K562 (cell line): ENCODE results near the gene GCNT2. TPM values are rescaled to one million over a fixed set of nuclear protein-coding genes. Genes with fewer than 3 reads are reported as not detected.

ENCODE experiments used
- ATAC-seq: fragments of 200-7000 bp; cut with Tn5 transposase; 3 replicates; pipeline ENCODE4 v1.9.1; 2020; ENCODE audit warnings: moderate library complexity
- BruUV-seq: library from RNA; stranded (reverse); fragments of 400-500 nt; replicated peaks from 2 replicates; lab custom pipeline; 2021; lab: Mats Ljungman, UMichigan
- CTCF ChIA-PET: fragments of 300-600 bp; formaldehyde crosslinking; extraction: SDS; loops from one replicate; lab custom pipeline; 2021; ENCODE audit warnings: low intra/inter-chr PET ratio; lab: Yijun Ruan, JAX
- POLR2A ChIA-PET: fragments of 300-600, 350-650 bp; sonication (Branson Sonifier 250); formaldehyde crosslinking; extraction: SDS; loops from one replicate; lab custom pipeline; 2021; ENCODE audit warnings: antibody characterized with exemption, inconsistent platforms; lab: Yijun Ruan, JAX
- DNase-seq, 4 experiments: peaks; one replicate each; pipeline versions ENCODE4 v3.0.0 to v3.0.0-alpha.2; 2011 to 2018; ENCODE audit warnings: low spot score in 3 of 4, mixed read lengths in 3 of 4; ENCODE audit errors: extremely low read depth in 1 of 4
- FAIRE-seq: peaks from 2 replicates; lab custom pipeline; 2011; peaks lifted over from hg19 to GRCh38; lab: Jason Lieb, UNC
- H2AFZ ChIP-seq: 2 replicates; pipeline ENCODE4 v1.6.0; 2011; ENCODE audit warnings: low read depth, low read length, control low read depth, inconsistent platforms
- H3K27ac ChIP-seq: fragments of 200-600 bp; 3 replicates; pipeline ENCODE4 v1.8.0; 2011; ENCODE audit warnings: low read depth, mild to moderate bottlenecking, control low read depth, inconsistent platforms, low read length, moderate library complexity, mixed read lengths; ENCODE audit errors: extremely low read depth
- H3K27me3 ChIP-seq, 2 experiments: fragments of 300-600 bp in 1 of 2; 2 replicates in 1 of 2; 3 replicates in 1 of 2; pipeline versions ENCODE4 v1.6.0 to v1.8.0; 2011; ENCODE audit warnings: inconsistent platforms in 2 of 2, low read length in 2 of 2, mild to moderate bottlenecking in 1 of 2, mixed read lengths in 1 of 2, moderate library complexity in 1 of 2; ENCODE audit not compliant: control insufficient read depth in 2 of 2, insufficient read depth in 2 of 2
- H3K36me3 ChIP-seq: fragments of 300-600 bp; 3 replicates; pipeline ENCODE4 v1.8.0; 2011; ENCODE audit warnings: mild to moderate bottlenecking, low read length, inconsistent platforms; ENCODE audit not compliant: control insufficient read depth, insufficient read depth
- H3K4me1 ChIP-seq, 2 experiments: fragments of 200-600 bp in 1 of 2; replicated peaks in 1 of 2; 2 replicates in 1 of 2; 3 replicates in 1 of 2; pipeline versions ENCODE4 v1.5.1 to v1.8.0; 2011; ENCODE audit warnings: inconsistent platforms in 2 of 2, low read length in 2 of 2, mild to moderate bottlenecking in 1 of 2, mixed read lengths in 1 of 2, moderate library complexity in 1 of 2; ENCODE audit not compliant: control insufficient read depth in 2 of 2, insufficient read depth in 2 of 2
- H3K4me2 ChIP-seq: 2 replicates; pipeline ENCODE4 v1.6.1; 2011; ENCODE audit warnings: low read length, control low read depth, inconsistent platforms, mixed read lengths; ENCODE audit not compliant: insufficient read depth
- H3K4me3 ChIP-seq: fragments of 200-600 bp; sonication (generic), shearing (Covaris generic); 2 replicates; pipeline ENCODE4 v1.5.1; 2016; ENCODE audit warnings: control low read depth, inconsistent platforms
- H3K79me2 ChIP-seq: fragments of 200-600 bp; 3 replicates; pipeline ENCODE4 v1.8.0; 2011; ENCODE audit warnings: low read length, inconsistent platforms; ENCODE audit not compliant: control insufficient read depth, insufficient read depth
- H3K9ac ChIP-seq, 2 experiments: 2 replicates each; pipeline versions ENCODE4 v1.6.0 to v1.6.1; 2011; ENCODE audit warnings: low read depth in 2 of 2, low read length in 2 of 2, control low read depth in 1 of 2, inconsistent platforms in 1 of 2, mild to moderate bottlenecking in 1 of 2, mixed read lengths in 1 of 2; ENCODE audit not compliant: insufficient read depth in 1 of 2
- H3K9me1 ChIP-seq: one replicate; pipeline ENCODE4 v1.6.0; 2011; ENCODE audit warnings: inconsistent platforms, mild to moderate bottlenecking, low read length, moderate library complexity; ENCODE audit not compliant: control insufficient read depth, insufficient read depth
- H3K9me3 ChIP-seq: replicated peaks from 2 replicates; pipeline ENCODE4 v1.5.1; 2011; ENCODE audit warnings: low read depth, low read length, inconsistent platforms; ENCODE audit not compliant: control insufficient read depth, insufficient read depth
- H4K20me1 ChIP-seq: replicated peaks from 2 replicates; pipeline ENCODE4 v1.6.1; 2011; ENCODE audit warnings: low read length, inconsistent platforms, mixed read lengths; ENCODE audit not compliant: control insufficient read depth, insufficient read depth
- ARID2 ChIP-seq: fragments of 450-650 bp; IDR thresholded peaks from 2 replicates; pipeline ENCODE4 v1.6.1; 2017; ENCODE audit warnings: antibody characterized with exemption, mild to moderate bottlenecking
- HNRNPH1 ChIP-seq: fragments of 200-400 bp; formaldehyde crosslinking; optimal IDR thresholded peaks from 2 replicates; pipeline ENCODE3; 2017; ENCODE audit warnings: low read depth, mild to moderate bottlenecking, low read length, moderate library complexity
- KLF10 ChIP-seq: fragments of 250-450 bp; sonication (Bioruptor Pico); IDR thresholded peaks from 2 replicates; pipeline ENCODE4 v1.6.1; 2021; ENCODE audit warnings: matching md5 sums
- MTF1 ChIP-seq: fragments of 250-450 bp; sonication (Bioruptor Pico); IDR thresholded peaks from 2 replicates; pipeline ENCODE4 v1.9.0; 2021; ENCODE audit warnings: moderate library complexity, mild to moderate bottlenecking, inconsistent platforms, borderline replicate concordance
- RBM22 ChIP-seq: fragments of 200-400 bp; formaldehyde crosslinking; IDR thresholded peaks from 2 replicates; pipeline ENCODE4 v1.6.1; 2018; ENCODE audit warnings: low read length, low read depth; ENCODE audit not compliant: poor library complexity, severe bottlenecking
- SREBF2 ChIP-seq: sonication (generic); formaldehyde crosslinking; IDR thresholded peaks from 2 replicates; pipeline ENCODE4 v1.4.0; 2020; ENCODE audit warnings: mild to moderate bottlenecking, missing genetic modification reagents
- ZFX ChIP-seq: sonication (generic); formaldehyde crosslinking; IDR thresholded peaks from 2 replicates; pipeline ENCODE4 v1.8.0; 2022; ENCODE audit warnings: mild to moderate bottlenecking, missing genetic modification reagents, moderate library complexity
- ZNF121 ChIP-seq: sonication (generic); formaldehyde crosslinking; conservative IDR thresholded peaks from 2 replicates; pipeline ENCODE4 v1.8.0; 2022; ENCODE audit warnings: missing genetic modification reagents
- ZNF175 ChIP-seq: fragments of 200-800 bp; sonication (Bioruptor generic); IDR thresholded peaks from 2 replicates; pipeline ENCODE4 v1.6.1; 2016; ENCODE audit warnings: low read depth, mild to moderate bottlenecking, missing genetic modification characterization, missing compliant biosample characterization
- ZNF197 ChIP-seq: fragments of 200-800 bp; sonication (Bioruptor generic); IDR thresholded peaks from 2 replicates; pipeline ENCODE4 v1.6.1; 2016; ENCODE audit warnings: low read depth, missing genetic modification characterization, missing compliant biosample characterization
- ZNF76 ChIP-seq: fragments of 250-450 bp; sonication (Bioruptor Pico); IDR thresholded peaks from 2 replicates; pipeline ENCODE4 v1.4.0; 2020; ENCODE audit warnings: mild to moderate bottlenecking, moderate library complexity, borderline replicate concordance
- WGBS: fragments of 100-300 bp; shearing (Covaris generic); methylation state at CpG from one replicate; pipeline ENCODE4 v1.1.6; 2016; ENCODE audit warnings: low coverage, mixed read lengths; ENCODE audit not compliant: insufficient coverage; ENCODE audit errors: missing lambda C conversion rate; 5-methylcytosine and 5-hydroxymethylcytosine counted together
- in situ Hi-C: fragments of 300-500 bp; cut with MboI; formaldehyde crosslinking; loops from 4 replicates; pipeline ENCODE4 v1.15.0; 2018; ENCODE audit warnings: inconsistent platforms, mixed read lengths
- intact Hi-C: fragments of 100-400 bp; cut with micrococcal nuclease; formaldehyde crosslinking; loops from 2 replicates; pipeline ENCODE4 v1.14.2; 2022
- polyA plus RNA-seq, 8 experiments: library from polyadenylated mRNA; depleted of rRNA in 4 of 8; stranded (reverse) in 5 of 8; unstranded in 3 of 8; fragments of >200 nt; fragmentation: Nextera tagmentation in 2 of 8; fragmentation: Illumina TruSeq in 1 of 8; extraction: Ambion mirVana in 2 of 8; extraction: Trizol in 1 of 8; gene quantifications; 2 replicates each; pipeline versions ENCODE4 v1.2.1 to v1.2.3, GENCODE V29; 2011 to 2014; ENCODE audit warnings: inconsistent platforms in 1 of 8, missing spikeins in 1 of 8
- total RNA-seq, 7 experiments: library from RNA; depleted of rRNA in 6 of 7; stranded (reverse); fragments of >200 nt in 6 of 7; fragmentation: Illumina TruSeq in 2 of 7; extraction: Trizol in 2 of 7; gene quantifications; 2 replicates each; pipeline versions ENCODE4 v1.2.1 to v1.2.3, GENCODE V29; 2011 to 2021; ENCODE audit warnings: low replicate concordance in 1 of 7
- TF ChIP-seq, protein P1 (sequence below): fragments of 450-650 bp; formaldehyde crosslinking; IDR thresholded peaks from 2 replicates; pipeline ENCODE4 v1.4.0; 2022; ENCODE audit warnings: missing genetic modification characterization
- TF ChIP-seq, protein P2 (sequence below): IDR thresholded peaks from 2 replicates; pipeline ENCODE4 v1.6.1; 2014; ENCODE audit warnings: antibody characterized with exemption

GCNT2 gene
- total and polyA plus RNA-seq, 9 of the 15 experiments (the other 6 are each of a cell fraction or from before 2014, with no cell fraction given) = 0.78 to 2.6 (median 1.6) TPM

DNA sequence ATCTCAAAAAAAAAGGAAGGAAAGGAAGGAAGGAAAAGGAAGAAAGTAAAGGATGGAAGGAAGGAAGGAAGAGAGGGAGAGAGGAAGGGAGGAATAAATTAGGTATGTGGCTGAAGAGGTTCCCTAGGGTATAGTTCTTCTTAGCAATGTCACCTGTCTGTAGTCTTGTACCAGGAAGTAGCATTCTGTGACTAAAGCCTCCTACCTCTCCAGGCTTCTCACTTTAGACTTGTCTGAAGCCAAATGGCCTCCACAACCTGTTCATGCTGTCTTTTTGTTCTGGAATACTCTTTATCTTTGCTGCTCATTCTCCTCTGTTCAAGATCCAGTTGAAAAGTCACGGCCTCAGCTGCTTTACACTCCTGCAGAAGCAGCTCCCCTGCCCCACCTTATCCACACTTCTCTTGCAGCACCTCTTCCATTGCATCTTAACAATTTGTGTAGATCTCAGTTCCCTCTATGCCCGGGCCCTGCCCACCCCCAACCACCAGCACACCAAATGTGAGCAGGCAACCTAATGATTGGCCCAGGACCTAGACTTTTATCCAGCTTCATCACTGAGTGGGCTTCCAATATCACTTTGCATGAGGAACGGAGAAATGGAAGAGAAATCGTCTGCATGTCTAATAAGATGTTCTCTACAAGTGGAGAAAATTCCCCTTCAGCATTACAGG is 19.1 kb downstream of the GCNT2 start:
- no peak overlapping the region for H3K27ac ChIP-seq
- no peaks in the 10 kb centered on the region for H3K9me1 ChIP-seq
- no TSS peak for BruUV-seq
- ChIA-PET POLR2A (no interaction called here), CTCF (no interaction called here)
- H3K9me3 ChIP-seq = no peaks in the 10 kb centered on the region
- no peak overlapping the region for H3K9ac ChIP-seq
- 13% methylated on average over 4 of the region's 4 CpGs for WGBS
- no peaks in the 10 kb centered on the region for H3K79me2 ChIP-seq
- no peaks in the 10 kb centered on the region for H3K4me1 ChIP-seq
- intact Hi-C loops (no loop called here), in situ Hi-C loops (no loop called here)
- no peak for ATAC-seq
- no peak overlapping the region for H3K4me3 ChIP-seq
- no peak for DNase-seq
- H2AFZ ChIP-seq = no peak overlapping the region
- H3K36me3 ChIP-seq = no peaks in the 10 kb centered on the region
- no peaks in the 10 kb centered on the region for H4K20me1 ChIP-seq
- TF ChIP-seq KLF10 (CRISPR knock-in tag) = no peak
- H3K27me3 ChIP-seq = peaks cover 2 to 5% of the 10 kb centered on the region in 2 experiments; a peak in 1 of 5 replicates
- no peak for FAIRE-seq
- H3K4me2 ChIP-seq = no peak overlapping the region

DNA sequence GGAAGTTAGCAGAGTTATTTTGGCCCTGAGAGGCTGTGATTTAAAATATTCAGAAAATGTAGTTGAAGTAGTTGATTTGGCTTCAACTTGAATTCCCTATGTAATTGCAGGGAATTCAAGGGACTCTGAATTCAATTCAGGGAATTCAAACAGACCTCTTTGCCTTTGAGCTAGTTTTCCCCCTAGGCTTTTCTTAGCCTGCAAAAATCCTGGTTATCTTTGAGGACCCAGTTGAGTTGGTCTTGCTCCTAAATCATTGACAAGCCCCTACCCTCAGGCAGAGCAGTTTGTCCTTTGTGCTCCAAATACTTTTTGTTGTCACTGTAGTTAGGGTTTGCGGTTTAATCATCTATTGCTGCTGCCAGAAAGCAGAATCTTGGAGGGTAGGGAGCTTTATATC is 20.4 kb downstream of the GCNT2 start:
- Histone ChIP-seq H3K9me1 (no peaks in the 10 kb centered on the region), H3K9me3 (no peaks in the 10 kb centered on the region), H3K27ac (no peak overlapping the region), H3K4me1 (no peaks in the 10 kb centered on the region), H3K9ac (no peak overlapping the region), H3K4me2 (no peak overlapping the region), H3K27me3 (peaks cover 2 to 5% of the 10 kb centered on the region in 2 experiments; a peak in 2 of 5 replicates), H2AFZ (no peak overlapping the region), H3K36me3 (no peaks in the 10 kb centered on the region), H3K4me3 (no peak overlapping the region), H4K20me1 (no peaks in the 10 kb centered on the region), H3K79me2 (no peaks in the 10 kb centered on the region)
- DNase-seq (no peak), ATAC-seq (no peak), FAIRE-seq (no peak)
- intact Hi-C loops (no loop called here), in situ Hi-C loops (no loop called here)
- POLR2A ChIA-PET = interaction anchor here (1.4 kb wide), 1 partner anchor 14 kb away, joined by 4 read pairs; no protein-coding TSS in a partner anchor
- CTCF ChIA-PET = no interaction called here
- no TSS peak for BruUV-seq
- 24% methylated on average over 1 of the region's 1 CpG for WGBS
- TF ChIP-seq ZNF76 (CRISPR knock-in tag) (no peak), HNRNPH1 (no peak), SREBF2 (no peak), ZNF197 (no peak), ZNF175 (CRISPR knock-in tag) (no peak), ZNF121 (CRISPR knock-in tag) (no peak), ZFX (CRISPR knock-in tag) (no peak), MTF1 (no peak), ARID2 (no peak), RBM22 (no peak)
- TF ChIP-seq, protein P1, sequence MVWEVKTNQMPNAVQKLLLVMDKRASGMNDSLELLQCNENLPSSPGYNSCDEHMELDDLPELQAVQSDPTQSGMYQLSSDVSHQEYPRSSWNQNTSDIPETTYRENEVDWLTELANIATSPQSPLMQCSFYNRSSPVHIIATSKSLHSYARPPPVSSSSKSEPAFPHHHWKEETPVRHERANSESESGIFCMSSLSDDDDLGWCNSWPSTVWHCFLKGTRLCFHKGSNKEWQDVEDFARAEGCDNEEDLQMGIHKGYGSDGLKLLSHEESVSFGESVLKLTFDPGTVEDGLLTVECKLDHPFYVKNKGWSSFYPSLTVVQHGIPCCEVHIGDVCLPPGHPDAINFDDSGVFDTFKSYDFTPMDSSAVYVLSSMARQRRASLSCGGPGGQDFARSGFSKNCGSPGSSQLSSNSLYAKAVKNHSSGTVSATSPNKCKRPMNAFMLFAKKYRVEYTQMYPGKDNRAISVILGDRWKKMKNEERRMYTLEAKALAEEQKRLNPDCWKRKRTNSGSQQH = no peak
- TF ChIP-seq, protein P2, sequence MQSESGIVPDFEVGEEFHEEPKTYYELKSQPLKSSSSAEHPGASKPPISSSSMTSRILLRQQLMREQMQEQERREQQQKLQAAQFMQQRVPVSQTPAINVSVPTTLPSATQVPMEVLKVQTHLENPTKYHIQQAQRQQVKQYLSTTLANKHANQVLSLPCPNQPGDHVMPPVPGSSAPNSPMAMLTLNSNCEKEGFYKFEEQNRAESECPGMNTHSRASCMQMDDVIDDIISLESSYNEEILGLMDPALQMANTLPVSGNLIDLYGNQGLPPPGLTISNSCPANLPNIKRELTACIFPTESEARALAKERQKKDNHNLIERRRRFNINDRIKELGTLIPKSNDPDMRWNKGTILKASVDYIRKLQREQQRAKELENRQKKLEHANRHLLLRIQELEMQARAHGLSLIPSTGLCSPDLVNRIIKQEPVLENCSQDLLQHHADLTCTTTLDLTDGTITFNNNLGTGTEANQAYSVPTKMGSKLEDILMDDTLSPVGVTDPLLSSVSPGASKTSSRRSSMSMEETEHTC = no peak
